ENCODE data around the gene PANK4.

The PANK4 gene

GRCh38 chr1:2496746-2497145 is 29.6 kb downstream of the PANK4 start:
- H3K4me3 ChIP-seq (ENCODE audit: control insufficient read depth, low read depth, low read length), result no peak overlapping the region

GRCh38 chr1:2496087-2496622 is 30.2 kb downstream of the PANK4 start:
- no peak for TF ChIP-seq CTCF (IDR thresholded peaks at IDR 0.05; ENCODE audit: control insufficient read depth, insufficient read depth, low read depth, low read length, missing control alignments)
- no peak overlapping the region for H3K4me3 ChIP-seq (ENCODE audit: control insufficient read depth, low read depth, low read length)
- DNase-seq (ENCODE audit: low read depth), result no peak

More at GRCh38 chr1:2496746-2497145, 29.6 kb downstream of the PANK4 start:
- no peak for TF ChIP-seq CTCF (IDR thresholded peaks at IDR 0.05; ENCODE audit: control insufficient read depth, insufficient read depth, low read depth, low read length, missing control alignments)
- DNase-seq (ENCODE audit: low read depth), result no peak

GRCh38 chr1:2495546-2495945 is 30.9 kb downstream of the PANK4 start:
- no peak for DNase-seq (ENCODE audit: low read depth)
- no peak overlapping the region for H3K4me3 ChIP-seq (ENCODE audit: control insufficient read depth, low read depth, low read length)
- TF ChIP-seq CTCF (IDR thresholded peaks at IDR 0.05; ENCODE audit: control insufficient read depth, insufficient read depth, low read depth, low read length, missing control alignments), result no peak

- no peak overlapping the region for H3K4me3 ChIP-seq (ENCODE audit: control insufficient read depth, low read depth, low read length)
- DNase-seq (ENCODE audit: low read depth), result no peak
- no peak for TF ChIP-seq CTCF (IDR thresholded peaks at IDR 0.05; ENCODE audit: control insufficient read depth, insufficient read depth, low read depth, low read length, missing control alignments)
Observed at GRCh38 chr1:2495026-2495425, 31.4 kb downstream of the PANK4 start.

GRCh38 chr1:2494323-2494693 is 32.1 kb downstream of the PANK4 start:
- H3K4me3 ChIP-seq (ENCODE audit: control insufficient read depth, low read depth, low read length), result no peak overlapping the region
- DNase-seq (ENCODE audit: low read depth), result peak; percentile 85
- no peak for TF ChIP-seq CTCF (IDR thresholded peaks at IDR 0.05; ENCODE audit: control insufficient read depth, insufficient read depth, low read depth, low read length, missing control alignments)

GRCh38 chr1:2493691-2494322 is 32.6 kb downstream of the PANK4 start:
- H3K4me3 ChIP-seq (ENCODE audit: control insufficient read depth, low read depth, low read length), result no peak overlapping the region
- no peak for TF ChIP-seq CTCF (IDR thresholded peaks at IDR 0.05; ENCODE audit: control insufficient read depth, insufficient read depth, low read depth, low read length, missing control alignments)

More at GRCh38 chr1:2493691-2494322, 32.6 kb downstream of the PANK4 start:
- peak; percentile 3 for DNase-seq (ENCODE audit: low read depth)
